ENCODE data around the gene LIMS2. TPM values are rescaled to one million over a fixed set of nuclear protein-coding genes. Genes with fewer than 3 reads are reported as not detected.

LIMS2 gene
- total RNA-seq, 4 donors from 2014 or later = 99.2 to 342 (median 175) TPM

DNA sequence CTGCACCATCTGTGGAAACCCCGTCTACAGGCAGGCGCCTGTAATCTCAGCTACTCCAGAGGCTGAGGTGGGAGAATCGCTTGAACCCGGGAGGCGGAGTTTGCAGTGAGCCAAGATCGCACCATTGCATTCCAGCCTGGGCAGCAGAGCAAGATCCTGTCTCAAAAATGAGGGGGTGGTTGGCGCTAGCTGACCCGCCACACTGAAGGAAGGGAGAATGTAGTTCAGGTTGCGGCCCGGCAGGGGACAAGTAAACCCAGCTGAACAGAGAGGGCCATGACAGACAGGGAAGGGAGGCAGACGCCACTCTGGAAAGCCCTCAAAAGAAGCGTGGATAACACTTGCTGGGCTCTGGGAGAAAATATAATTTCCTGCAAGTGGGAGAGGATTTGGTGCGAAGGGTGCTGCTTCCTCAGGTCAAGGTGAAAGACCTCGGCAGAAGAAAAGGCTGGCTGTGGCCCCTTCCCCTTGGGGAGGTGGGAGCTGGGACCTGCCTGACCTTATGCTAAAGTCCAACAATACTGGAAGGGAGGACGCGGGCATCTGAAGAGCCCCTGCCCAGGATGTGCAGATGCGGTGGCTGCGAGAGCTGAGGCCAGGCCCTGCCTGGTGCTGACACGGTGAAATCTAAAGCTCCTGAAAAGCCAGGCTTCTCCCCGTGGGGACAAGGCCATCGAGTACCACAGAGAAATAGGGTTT is 22.3 kb upstream of the LIMS2 start:
- peaks cover 19 to 29% (median 25%) of the 10 kb centered on the region in 4 donors for H3K4me1 ChIP-seq
- DNase-seq (ENCODE audit: extremely low spot score) = no peak
- H3K36me3 ChIP-seq = no peaks in the 10 kb centered on the region
- H3K27ac ChIP-seq (replicated peaks in 1 of 4) = no peak overlapping the region
- no peaks in the 10 kb centered on the region for H3K9me3 ChIP-seq
- intact Hi-C loops (cut with DNase I) = loop anchor here (5.0 kb wide), 2 partner anchors 105 to 190 kb away; no protein-coding TSS in a partner anchor
- no peak for TF ChIP-seq EP300 (IDR thresholded peaks at IDR 0.05)
- TF ChIP-seq POLR2AphosphoS5 (IDR thresholded peaks at IDR 0.05) = no peak
- no peak for TF ChIP-seq POLR2A (IDR thresholded peaks at IDR 0.05; ENCODE audit: low read depth)
- TF ChIP-seq CTCF (IDR thresholded peaks at IDR 0.05) = no peak
- 93% methylated on average over 21 of the region's 21 CpGs for WGBS
- no peaks in the 10 kb centered on the region for H3K27me3 ChIP-seq
- H3K4me3 ChIP-seq = no peak overlapping the region

DNA sequence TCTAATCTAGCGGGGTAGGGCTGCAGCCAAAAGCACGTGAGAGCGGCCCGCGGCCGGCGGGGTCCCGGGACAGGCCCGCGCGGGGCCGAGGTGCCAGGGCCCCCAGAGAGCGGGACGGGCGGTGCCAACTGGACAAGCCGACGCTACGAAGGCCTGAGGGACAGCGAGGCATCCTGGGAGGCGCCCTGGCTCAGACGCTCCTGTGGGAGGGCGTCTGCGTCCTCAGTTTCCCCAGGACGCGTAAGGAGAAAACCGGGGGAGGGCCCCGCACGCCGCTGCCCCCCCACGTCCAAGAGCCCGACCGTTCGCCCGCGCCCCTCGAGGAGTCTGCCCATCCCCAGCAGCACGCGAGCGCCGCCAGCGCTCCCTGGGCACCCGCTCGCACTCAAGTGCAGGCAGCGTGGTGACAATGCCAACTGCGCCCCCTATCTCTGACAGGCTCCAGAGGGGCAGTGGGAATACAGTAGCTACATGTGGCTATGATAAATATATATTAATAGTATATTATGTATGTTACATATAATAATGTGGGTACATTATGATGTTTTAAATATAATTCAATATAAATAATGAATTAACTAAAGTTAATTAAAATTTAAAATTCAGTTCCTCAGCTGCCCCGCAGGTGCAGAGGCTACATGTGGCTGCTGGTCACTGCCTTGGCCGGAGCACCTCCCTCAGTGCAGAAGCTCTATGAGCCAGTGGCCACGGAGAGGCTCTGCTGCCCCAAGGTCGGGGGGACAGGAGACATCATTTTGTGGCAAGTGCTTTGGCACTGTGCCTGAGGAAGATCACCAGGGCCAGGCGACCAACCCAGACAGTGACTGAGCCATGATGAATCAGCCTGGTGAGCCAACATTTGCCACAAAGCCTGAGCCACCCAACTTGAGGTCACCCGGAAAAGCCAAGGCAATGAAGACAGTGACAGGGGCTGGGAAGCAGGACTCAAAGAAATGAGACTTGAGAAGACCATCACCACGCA is 20.5 kb upstream of the LIMS2 start:
- intact Hi-C loops (cut with DNase I) = loop anchor here (5.0 kb wide), 2 partner anchors 103 to 188 kb away; no protein-coding TSS in a partner anchor
- H3K4me3 ChIP-seq = peak overlapping the region; percentile 44 to 60 (median 54)
- no peaks in the 10 kb centered on the region for H3K27me3 ChIP-seq
- TF ChIP-seq EP300 (IDR thresholded peaks at IDR 0.05) = no peak
- peak; percentile 77 to 81 (median 77) for TF ChIP-seq CTCF (IDR thresholded peaks at IDR 0.05)
- TF ChIP-seq POLR2AphosphoS5 (IDR thresholded peaks at IDR 0.05) = peak; percentile 35 to 65
- no peak for DNase-seq (ENCODE audit: extremely low spot score)
- H3K9me3 ChIP-seq = no peaks in the 10 kb centered on the region
- WGBS = 40% methylated on average over 40 of the region's 52 CpGs
- peaks cover 11 to 19% (median 16%) of the 10 kb centered on the region in 4 donors for H3K4me1 ChIP-seq
- H3K36me3 ChIP-seq = no peaks in the 10 kb centered on the region
- peak overlapping the region; percentile 20 to 65 (median 58) for H3K27ac ChIP-seq (replicated peaks in 1 of 4)

GRCh38 chr2:127694986-127695385 is 19.7 kb upstream of the LIMS2 start:
- Histone ChIP-seq H3K27me3 (no peaks in the 10 kb centered on the region), H3K4me3 (peak overlapping the region; percentile 44 to 60 (median 54)), H3K36me3 (no peaks in the 10 kb centered on the region), H3K4me1 (peaks cover 6 to 14% (median 10%) of the 10 kb centered on the region in 4 donors), H3K9me3 (no peaks in the 10 kb centered on the region), H3K27ac (replicated peaks in 1 of 4) (peak overlapping the region in 3 of 4 donors; percentile 53 to 65 (median 62))
- no peak for DNase-seq (ENCODE audit: extremely low spot score)
- TF ChIP-seq EP300 (IDR thresholded peaks at IDR 0.05) (no peak), POLR2AphosphoS5 (IDR thresholded peaks at IDR 0.05) (no peak), CTCF (IDR thresholded peaks at IDR 0.05) (no peak), POLR2A (IDR thresholded peaks at IDR 0.05; ENCODE audit: low read depth) (no peak)
- intact Hi-C loops (cut with DNase I) = loop anchor here (5.0 kb wide), 3 partner anchors 43 to 188 kb away; no protein-coding TSS in a partner anchor
- WGBS = 83% methylated on average over 9 of the region's 9 CpGs

GRCh38 chr2:127690696-127691095 is 15.4 kb upstream of the LIMS2 start:
- Histone ChIP-seq H3K4me1 (peaks cover 6 to 19% (median 13%) of the 10 kb centered on the region in 4 donors), H3K36me3 (no peaks in the 10 kb centered on the region), H3K9me3 (no peaks in the 10 kb centered on the region), H3K27ac (replicated peaks in 1 of 4) (no peak overlapping the region), H3K27me3 (no peaks in the 10 kb centered on the region), H3K4me3 (no peak overlapping the region)
- DNase-seq (ENCODE audit: extremely low spot score) = no peak
- 82% methylated on average over 2 of the region's 2 CpGs for WGBS
- no peak for TF ChIP-seq POLR2AphosphoS5 (IDR thresholded peaks at IDR 0.05)
- TF ChIP-seq CTCF (IDR thresholded peaks at IDR 0.05) = no peak
- no peak for TF ChIP-seq EP300 (IDR thresholded peaks at IDR 0.05)
- no peak for TF ChIP-seq POLR2A (IDR thresholded peaks at IDR 0.05; ENCODE audit: low read depth)
- intact Hi-C loops (cut with DNase I) = loop anchor here (5.0 kb wide), 1 partner anchor 38 kb away; no protein-coding TSS in a partner anchor
